GM12891 (cell line): ENCODE data around the gene TAS2R38.

ENCODE experiments used
- POLR2A ChIP-seq: IDR thresholded peaks from 2 replicates; pipeline ENCODE4 v1.6.1; 2011; ENCODE audit warnings: low read depth, low read length, control low read depth
- POLR2AphosphoS5 ChIP-seq: IDR thresholded peaks from 2 replicates; pipeline ENCODE4 v1.6.1; 2011; ENCODE audit warnings: low read depth, low read length, control low read depth
- POU2F2 ChIP-seq: IDR thresholded peaks from 2 replicates; pipeline ENCODE4 v1.6.1; 2011; ENCODE audit warnings: low read depth, mild to moderate bottlenecking, control low read depth, low read length, moderate library complexity
- SPI1 ChIP-seq: IDR thresholded peaks from 2 replicates; pipeline ENCODE4 v1.6.1; 2011; ENCODE audit warnings: low read depth, low read length, control low read depth
- TAF1 ChIP-seq: IDR thresholded peaks from 2 replicates; pipeline ENCODE4 v1.6.1; 2011; ENCODE audit warnings: low read depth, low read length, control low read depth

- TF ChIP-seq POLR2A (no peak), POLR2AphosphoS5 (no peak), POU2F2 (no peak), TAF1 (no peak), SPI1 (no peak)
Measured at GRCh38 chr7:142009187-142009586, 35.6 kb upstream of the TAS2R38 start.
